Body of pancreas (tissue), 4 donors: Measurements from ENCODE around the gene KLK4. TPM values are rescaled to one million over a fixed set of nuclear protein-coding genes. Genes with fewer than 3 reads are reported as not detected.
A peak's percentile ranks its signal among the peaks of the same experiment; 100 is the strongest.

Experiments used
- ATAC-seq: fragments of 150-250 bp; one replicate; pipeline ENCODE4 v1.9.1; 2016
- DNase-seq, 4 donors: peaks; one replicate each; pipeline ENCODE4 v3.0.0-alpha.2; 2019
- H3K27ac ChIP-seq, 4 donors: fragments of 200-600 bp; sonication (generic); 1 replicate in 3 of 4; 2 replicates in 1 of 4; pipeline versions ENCODE4 v1.5.1 to v1.6.1; 2016 to 2019; ENCODE audit warnings: mild to moderate bottlenecking in 1 of 4, mixed read lengths in 1 of 4, moderate library complexity in 1 of 4
- H3K27me3 ChIP-seq, 2 donors: fragments of 200-600 bp; sonication (generic); one replicate each; pipeline ENCODE4 v1.6.0; 2016; ENCODE audit warnings: mild to moderate bottlenecking in 1 of 2
- H3K36me3 ChIP-seq, 2 donors: fragments of 200-600 bp; sonication (generic); replicated peaks in 1 of 2; 2 replicates each; pipeline ENCODE4 v1.5.1; 2016; ENCODE audit warnings: low read depth in 2 of 2; ENCODE audit not compliant: insufficient read depth in 1 of 2
- H3K4me1 ChIP-seq: fragments of 200-600 bp; sonication (generic); one replicate; pipeline ENCODE4 v1.6.0; 2016
- H3K4me3 ChIP-seq, 2 donors: fragments of 200-600 bp; sonication (generic); 1 replicate in 1 of 2; 2 replicates in 1 of 2; pipeline ENCODE4 v1.5.1; 2016 to 2019
- H3K9me3 ChIP-seq, 3 donors: fragments of 200-600 bp; sonication (generic); 1 replicate in 2 of 3; 2 replicates in 1 of 3; pipeline ENCODE4 v1.5.1; 2016
- CTCF ChIP-seq, 7 experiments: fragments of 450-650 bp in 4 of 7; fragments of 200-600 bp in 3 of 7; sonication (generic) in 3 of 7; IDR thresholded peaks; one replicate each; pipeline ENCODE4 v1.5.1; 2016 to 2019; ENCODE audit warnings: antibody characterized with exemption in 7 of 7
- POLR2A ChIP-seq, 3 donors: fragments of 450-650 bp; IDR thresholded peaks; one replicate each; pipeline ENCODE4 v1.6.1; 2016; ENCODE audit warnings: antibody characterized with exemption in 3 of 3, mild to moderate bottlenecking in 2 of 3
- WGBS, 2 donors: methylation state at CpG; one replicate each; pipeline ENCODE4 v1.1.5; 2017; 5-methylcytosine and 5-hydroxymethylcytosine counted together
- intact Hi-C: fragments of 100-400 bp; cut with DNase I; formaldehyde crosslinking; loops from one replicate; pipeline ENCODE4 v1.15.1; 2023
- total RNA-seq, 2 donors: library from RNA; depleted of rRNA; stranded (reverse); fragments of >200 nt; gene quantifications; one replicate each; pipeline ENCODE4 v1.1.0, GENCODE V29; 2016

The KLK4 gene
- total RNA-seq, 2 donors from 2014 or later = not detected

GRCh38 chr19:50876456-50876855 lies 34.7 kb downstream of the KLK4 start:
- intact Hi-C loops = no loop called here
- H3K27me3 ChIP-seq = peaks cover 0 to 6% of the 10 kb centered on the region in 2 donors
- no peak for ATAC-seq
- H3K27ac ChIP-seq = no peak overlapping the region
- no peak overlapping the region for H3K4me3 ChIP-seq
- no peaks in the 10 kb centered on the region for H3K36me3 ChIP-seq
- no peaks in the 10 kb centered on the region for H3K4me1 ChIP-seq
- H3K9me3 ChIP-seq = no peaks in the 10 kb centered on the region
- TF ChIP-seq POLR2A (IDR thresholded peaks at IDR 0.05) (no peak), CTCF (IDR thresholded peaks at IDR 0.05) (no peak)
- DNase-seq = no peak
- WGBS, 2 donors = 63 to 68% methylated on average over 3 to 7 of the region's 7 CpGs

- 30 to 37% methylated on average over 9 of the region's 9 CpGs for WGBS, 2 donors
- no peak for ATAC-seq
- intact Hi-C loops = no loop called here
- no peak for TF ChIP-seq POLR2A (IDR thresholded peaks at IDR 0.05)
- TF ChIP-seq CTCF (IDR thresholded peaks at IDR 0.05) = no peak
- Histone ChIP-seq H3K4me3 (no peak overlapping the region), H3K4me1 (no peaks in the 10 kb centered on the region), H3K9me3 (no peaks in the 10 kb centered on the region), H3K27ac (no peak overlapping the region), H3K36me3 (no peaks in the 10 kb centered on the region), H3K27me3 (peaks cover 0 to 6% of the 10 kb centered on the region in 2 donors)
- no peak for DNase-seq
Measured at GRCh38 chr19:50875795-50876422, 35.3 kb downstream of the KLK4 start.

GRCh38 chr19:50874211-50874610 lies 37.0 kb downstream of the KLK4 start:
- no peak for ATAC-seq
- no peak for TF ChIP-seq CTCF (IDR thresholded peaks at IDR 0.05)
- TF ChIP-seq POLR2A (IDR thresholded peaks at IDR 0.05) = no peak
- 66 to 83% methylated on average over 5 of the region's 5 CpGs for WGBS, 2 donors
- H3K4me3 ChIP-seq = no peak overlapping the region
- H3K36me3 ChIP-seq = no peaks in the 10 kb centered on the region
- no peaks in the 10 kb centered on the region for H3K4me1 ChIP-seq
- no peak overlapping the region for H3K27ac ChIP-seq
- no peaks in the 10 kb centered on the region for H3K9me3 ChIP-seq
- no peak for DNase-seq
- peaks cover 0 to 6% of the 10 kb centered on the region in 2 donors for H3K27me3 ChIP-seq
- intact Hi-C loops = no loop called here

- H3K27me3 ChIP-seq = peaks cover 0 to 6% of the 10 kb centered on the region in 2 donors
- ATAC-seq = no peak
- no peak for TF ChIP-seq POLR2A (IDR thresholded peaks at IDR 0.05)
Measured at GRCh38 chr19:50873056-50873455, 38.1 kb downstream of the KLK4 start, which contains the start of gene KLK2. KLK2 (plus strand) TSS chr19:50873439; CDS start chr19:50873474, 35 bp downstream.

GRCh38 chr19:50870417-50871089 lies 40.6 kb downstream of the KLK4 start:
- DNase-seq (peak; percentile 31 to 74 (median 58)), ATAC-seq (peak; percentile 71)
- H3K4me1 ChIP-seq = no peaks in the 10 kb centered on the region
- H3K27me3 ChIP-seq = no peaks in the 10 kb centered on the region
- TF ChIP-seq POLR2A (IDR thresholded peaks at IDR 0.05) = no peak
- peak; percentile 22 to 74 (median 36) for TF ChIP-seq CTCF (IDR thresholded peaks at IDR 0.05)
- no peak overlapping the region for H3K4me3 ChIP-seq
- WGBS, 2 donors = 59 to 64% methylated on average over 6 to 26 of the region's 26 CpGs
- no peak overlapping the region for H3K27ac ChIP-seq
- H3K36me3 ChIP-seq = no peaks in the 10 kb centered on the region
- intact Hi-C loops = no loop called here
- no peaks in the 10 kb centered on the region for H3K9me3 ChIP-seq

More at GRCh38 chr19:50873056-50873455, 38.1 kb downstream of the KLK4 start, which contains the start of gene KLK2:
- 57 to 58% methylated on average over 2 to 3 of the region's 3 CpGs for WGBS, 2 donors
- DNase-seq = no peak
- H3K27ac ChIP-seq = no peak within 1 kb of the TSS
- no peaks in the 10 kb centered on the region for H3K4me1 ChIP-seq
- intact Hi-C loops = no loop called here
- H3K4me3 ChIP-seq = no peak within 1 kb of the TSS
- no peaks in the 10 kb centered on the region for H3K36me3 ChIP-seq
- no peaks in the 10 kb centered on the region for H3K9me3 ChIP-seq
